MM.1S (cell line): Measurements from ENCODE around the gene PNPLA4.

Experiments used
- DNase-seq: peaks from one replicate; pipeline ENCODE4 v3.0.0-alpha.2; 2015
- H2AFZ ChIP-seq: fragments of 300-600 bp; sonication (generic); 2 replicates; pipeline ENCODE4 v1.6.0; 2016; ENCODE audit warnings: antibody characterized with exemption, low read length
- H3F3A ChIP-seq: fragments of 300-600 bp; sonication (generic); 2 replicates; pipeline ENCODE4 v1.6.1; 2016; ENCODE audit warnings: mild to moderate bottlenecking, antibody characterized with exemption, low read length, moderate library complexity, mixed read lengths; ENCODE audit not compliant: insufficient read depth
- H3K27ac ChIP-seq: fragments of 300-600 bp; sonication (generic); 2 replicates; pipeline ENCODE4 v1.5.1; 2016; ENCODE audit warnings: mild to moderate bottlenecking, low read length
- H3K27me3 ChIP-seq: fragments of 300-600 bp; sonication (generic); replicated peaks from 2 replicates; pipeline ENCODE4 v1.6.0; 2016; ENCODE audit warnings: low read length; ENCODE audit not compliant: insufficient read depth
- H3K36me3 ChIP-seq: fragments of 300-600 bp; sonication (generic); replicated peaks from 2 replicates; pipeline ENCODE4 v1.6.1; 2016; ENCODE audit warnings: mild to moderate bottlenecking, low read length, mixed read lengths; ENCODE audit not compliant: insufficient read depth
- H3K4me1 ChIP-seq: fragments of 300-600 bp; sonication (generic); 2 replicates; pipeline ENCODE4 v1.6.1; 2016; ENCODE audit warnings: low read length, mixed read lengths
- H3K4me2 ChIP-seq: fragments of 300-600 bp; sonication (generic); 2 replicates; pipeline ENCODE4 v1.6.0; 2016; ENCODE audit warnings: low read depth, low read length
- H3K4me3 ChIP-seq: fragments of 300-600 bp; sonication (generic); 2 replicates; pipeline ENCODE4 v1.5.1; 2016; ENCODE audit warnings: low read length, mixed read lengths
- H3K79me2 ChIP-seq: fragments of 300-600 bp; sonication (generic); 2 replicates; pipeline ENCODE4 v1.6.1; 2016; ENCODE audit warnings: mixed run types, low read length, mixed read lengths
- H3K9ac ChIP-seq: fragments of 300-600 bp; sonication (generic); 2 replicates; pipeline ENCODE4 v1.6.1; 2016; ENCODE audit warnings: low read length, mixed read lengths
- H3K9me2 ChIP-seq: fragments of 300-600 bp; sonication (generic); replicated peaks from 2 replicates; pipeline ENCODE4 v1.6.1; 2016; ENCODE audit warnings: mild to moderate bottlenecking, low read length, mixed read lengths; ENCODE audit not compliant: insufficient read depth
- H3K9me3 ChIP-seq: fragments of 300-600 bp; sonication (generic); replicated peaks from 2 replicates; pipeline ENCODE4 v1.6.1; 2016; ENCODE audit warnings: mild to moderate bottlenecking, low read length, mixed read lengths; ENCODE audit not compliant: insufficient read depth
- H4K20me1 ChIP-seq: fragments of 300-600 bp; sonication (generic); 2 replicates; pipeline ENCODE4 v1.6.1; 2016; ENCODE audit warnings: mild to moderate bottlenecking, low read length, moderate library complexity, mixed read lengths; ENCODE audit not compliant: insufficient read depth
- CTCF ChIP-seq: fragments of 300-600 bp; sonication (generic); IDR thresholded peaks from 2 replicates; pipeline ENCODE4 v1.5.1; 2016; ENCODE audit warnings: antibody characterized with exemption, low read length, mixed read lengths
- EZH2 ChIP-seq: fragments of 300-600 bp; sonication (generic); optimal IDR thresholded peaks from 2 replicates; pipeline ENCODE3; 2017; ENCODE audit warnings: low read depth, mild to moderate bottlenecking, antibody characterized with exemption, low read length, mixed read lengths
- EZH2phosphoT487 ChIP-seq: fragments of 300-600 bp; sonication (generic); IDR thresholded peaks from 2 replicates; pipeline ENCODE4 v1.6.1; 2018; ENCODE audit warnings: antibody characterized with exemption, low read length

The PNPLA4 gene

GRCh38 chrX:7889680-7890079 is 37.5 kb downstream of the PNPLA4 start:
- Histone ChIP-seq H3K36me3 (no peaks in the 10 kb centered on the region), H3K4me1 (no peaks in the 10 kb centered on the region), H3K9me3 (no peaks in the 10 kb centered on the region), H3K4me3 (no peak overlapping the region), H3K27ac (peak overlapping the region; percentile 36; the same call in 1 of the 2 replicates), H3K79me2 (no peaks in the 10 kb centered on the region), H3F3A (peaks cover 3% of the 10 kb centered on the region; the same call in 1 of the 2 replicates), H2AFZ (no peak overlapping the region), H3K9me2 (no peaks in the 10 kb centered on the region), H3K4me2 (no peak overlapping the region), H4K20me1 (no peaks in the 10 kb centered on the region), H3K9ac (no peak overlapping the region), H3K27me3 (no peaks in the 10 kb centered on the region)
- no peak for TF ChIP-seq CTCF
- TF ChIP-seq EZH2: no peak
- no peak for TF ChIP-seq EZH2phosphoT487
- peak; percentile 44 for DNase-seq

- peak; percentile 84 for DNase-seq
- Histone ChIP-seq H3K4me1 (no peaks in the 10 kb centered on the region), H3K27me3 (no peaks in the 10 kb centered on the region), H3F3A (peaks cover 3% of the 10 kb centered on the region; the same call in 1 of the 2 replicates), H3K4me3 (no peak overlapping the region), H3K9ac (no peak overlapping the region), H3K27ac (peak overlapping the region; percentile 36; the same call in 1 of the 2 replicates), H3K79me2 (no peaks in the 10 kb centered on the region), H3K4me2 (peak overlapping the region; percentile 7; the same call in 1 of the 2 replicates), H3K9me3 (no peaks in the 10 kb centered on the region), H4K20me1 (no peaks in the 10 kb centered on the region), H3K36me3 (no peaks in the 10 kb centered on the region), H3K9me2 (no peaks in the 10 kb centered on the region), H2AFZ (no peak overlapping the region)
- TF ChIP-seq EZH2phosphoT487 (no peak), EZH2 (no peak), CTCF (no peak)
These were observed 38.1 kb downstream of the PNPLA4 start for GRCh38 chrX:7889135-7889534.

GRCh38 chrX:7876957-7877356 is 50.3 kb downstream of the PNPLA4 start:
- Histone ChIP-seq H3K27me3 (no peaks in the 10 kb centered on the region), H2AFZ (no peak overlapping the region), H3F3A (no peaks in the 10 kb centered on the region), H3K4me3 (no peak overlapping the region), H3K79me2 (no peaks in the 10 kb centered on the region), H4K20me1 (no peaks in the 10 kb centered on the region), H3K9me3 (no peaks in the 10 kb centered on the region), H3K4me2 (no peak overlapping the region), H3K9ac (no peak overlapping the region), H3K36me3 (no peaks in the 10 kb centered on the region), H3K9me2 (no peaks in the 10 kb centered on the region), H3K4me1 (no peaks in the 10 kb centered on the region), H3K27ac (no peak overlapping the region)
- DNase-seq: no peak
- TF ChIP-seq CTCF (no peak), EZH2phosphoT487 (no peak), EZH2 (no peak)
